Measurements from ENCODE around the gene FUCA2.

The FUCA2 gene

DNA sequence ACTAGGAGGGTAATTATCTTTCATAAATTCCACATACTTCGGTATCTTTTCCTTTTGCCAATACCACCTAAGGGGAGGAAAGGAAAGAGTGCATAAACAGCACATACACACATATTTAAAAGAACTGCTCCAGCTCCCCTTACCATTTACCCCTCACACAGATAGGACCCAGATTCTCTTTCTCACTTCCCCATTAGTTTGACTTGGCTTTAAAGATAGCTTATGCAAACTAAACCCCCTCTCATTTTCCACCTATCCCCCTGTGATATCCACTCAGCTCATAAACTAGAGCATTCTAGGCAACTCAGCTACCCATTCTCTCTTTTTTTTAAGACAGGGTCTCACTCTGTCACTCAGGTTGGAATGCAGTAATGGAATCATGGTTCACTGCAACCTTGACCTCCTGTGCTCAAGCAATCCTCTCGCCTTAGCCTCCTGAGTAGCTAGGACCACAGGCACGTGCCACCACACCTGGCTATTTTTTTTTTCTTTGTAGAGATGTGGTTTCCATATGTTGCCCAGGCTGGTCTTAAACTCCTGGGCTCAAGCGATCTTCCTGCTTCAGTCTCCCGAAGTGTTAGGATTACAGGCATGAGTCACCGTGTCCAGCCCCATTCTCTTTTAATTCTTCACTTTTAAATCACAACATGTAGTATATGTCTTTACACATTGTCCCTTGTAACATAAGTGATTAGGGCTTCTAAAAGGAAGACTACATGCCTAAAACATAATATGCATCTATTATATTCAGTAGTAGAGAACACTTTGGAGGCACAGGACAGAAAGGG lies 4.0 kb downstream of the FUCA2 start:
- ATAC-seq: no peak
- TF ChIP-seq ZFP30 (CRISPR knock-in tag; IDR thresholded peaks at IDR 0.05): no peak
- no peak for TF ChIP-seq ARNTL (CRISPR knock-in tag; IDR thresholded peaks at IDR 0.05; ENCODE audit: borderline replicate concordance, low read depth)

DNA sequence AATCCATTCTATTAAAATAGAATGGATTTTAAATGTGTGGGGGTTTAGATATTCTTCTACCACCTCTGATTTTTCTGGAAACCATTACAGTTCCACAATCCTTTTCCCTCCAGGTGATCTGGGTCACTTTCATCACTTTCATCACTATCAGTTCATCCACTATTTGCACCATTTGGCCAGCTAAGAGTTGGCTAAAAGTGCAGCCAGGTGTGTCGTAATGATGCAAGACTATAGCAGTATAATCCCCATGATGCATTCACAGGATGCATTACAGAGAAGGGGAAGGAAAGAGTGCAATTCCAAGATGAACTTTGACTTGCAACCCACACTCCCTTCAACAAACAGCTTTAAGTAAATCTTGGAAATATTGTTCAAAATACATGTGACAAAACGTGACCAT lies 4.9 kb downstream of the FUCA2 start:
- ATAC-seq: no peak
- TF ChIP-seq ISL1 (CRISPR knock-in tag; IDR thresholded peaks at IDR 0.05) (no peak), TSHZ2 (CRISPR knock-in tag; IDR thresholded peaks at IDR 0.05) (no peak), ESRRG (CRISPR knock-in tag; IDR thresholded peaks at IDR 0.05) (no peak), BACH2 (CRISPR knock-in tag; IDR thresholded peaks at IDR 0.05; ENCODE audit: borderline replicate concordance) (no peak), OSR1 (CRISPR knock-in tag; IDR thresholded peaks at IDR 0.05) (no peak), ZFP3 (CRISPR knock-in tag; IDR thresholded peaks at IDR 0.05) (no peak), TOX (CRISPR knock-in tag; IDR thresholded peaks at IDR 0.05; ENCODE audit: borderline replicate concordance) (no peak), ARNTL (CRISPR knock-in tag; IDR thresholded peaks at IDR 0.05; ENCODE audit: borderline replicate concordance, low read depth) (no peak), CSDC2 (CRISPR knock-in tag; IDR thresholded peaks at IDR 0.05) (no peak), PPARA (CRISPR knock-in tag; IDR thresholded peaks at IDR 0.05; ENCODE audit: borderline replicate concordance) (no peak), ZNF565 (CRISPR knock-in tag; conservative IDR thresholded peaks at IDR 0.05; ENCODE audit: low read depth) (no peak), ZNF8 (CRISPR knock-in tag; IDR thresholded peaks at IDR 0.05) (no peak), SNAI2 (CRISPR knock-in tag; IDR thresholded peaks at IDR 0.05) (no peak)
- TF ChIP-seq, protein P1, sequence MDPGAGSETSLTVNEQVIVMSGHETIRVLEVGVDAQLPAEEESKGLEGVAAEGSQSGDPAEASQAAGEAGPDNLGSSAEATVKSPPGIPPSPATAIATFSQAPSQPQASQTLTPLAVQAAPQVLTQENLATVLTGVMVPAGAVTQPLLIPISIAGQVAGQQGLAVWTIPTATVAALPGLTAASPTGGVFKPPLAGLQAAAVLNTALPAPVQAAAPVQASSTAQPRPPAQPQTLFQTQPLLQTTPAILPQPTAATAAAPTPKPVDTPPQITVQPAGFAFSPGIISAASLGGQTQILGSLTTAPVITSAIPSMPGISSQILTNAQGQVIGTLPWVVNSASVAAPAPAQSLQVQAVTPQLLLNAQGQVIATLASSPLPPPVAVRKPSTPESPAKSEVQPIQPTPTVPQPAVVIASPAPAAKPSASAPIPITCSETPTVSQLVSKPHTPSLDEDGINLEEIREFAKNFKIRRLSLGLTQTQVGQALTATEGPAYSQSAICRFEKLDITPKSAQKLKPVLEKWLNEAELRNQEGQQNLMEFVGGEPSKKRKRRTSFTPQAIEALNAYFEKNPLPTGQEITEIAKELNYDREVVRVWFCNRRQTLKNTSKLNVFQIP (CRISPR knock-in tag; IDR thresholded peaks at IDR 0.05; ENCODE audit: borderline replicate concordance, low read depth): no peak

DNA sequence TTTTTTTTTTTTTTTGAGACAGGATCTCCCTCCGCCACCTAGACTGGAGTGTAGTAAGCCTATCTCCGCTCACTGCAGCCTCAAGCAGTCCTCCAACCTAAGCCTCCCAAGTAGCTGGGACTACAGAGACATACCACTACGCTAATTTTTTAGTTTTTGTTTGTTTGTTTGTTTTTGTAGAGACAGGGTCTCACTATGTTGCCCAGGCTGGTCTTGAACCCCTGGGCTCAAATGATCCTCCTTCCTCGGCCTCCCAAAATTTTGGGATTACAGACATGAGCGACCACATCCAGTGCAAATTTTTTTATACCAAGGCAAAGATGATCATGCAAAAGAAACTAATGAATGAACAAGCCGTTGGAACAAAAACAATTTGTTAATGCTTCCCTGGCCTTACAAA lies 5.3 kb downstream of the FUCA2 start:
- TF ChIP-seq, protein P2, sequence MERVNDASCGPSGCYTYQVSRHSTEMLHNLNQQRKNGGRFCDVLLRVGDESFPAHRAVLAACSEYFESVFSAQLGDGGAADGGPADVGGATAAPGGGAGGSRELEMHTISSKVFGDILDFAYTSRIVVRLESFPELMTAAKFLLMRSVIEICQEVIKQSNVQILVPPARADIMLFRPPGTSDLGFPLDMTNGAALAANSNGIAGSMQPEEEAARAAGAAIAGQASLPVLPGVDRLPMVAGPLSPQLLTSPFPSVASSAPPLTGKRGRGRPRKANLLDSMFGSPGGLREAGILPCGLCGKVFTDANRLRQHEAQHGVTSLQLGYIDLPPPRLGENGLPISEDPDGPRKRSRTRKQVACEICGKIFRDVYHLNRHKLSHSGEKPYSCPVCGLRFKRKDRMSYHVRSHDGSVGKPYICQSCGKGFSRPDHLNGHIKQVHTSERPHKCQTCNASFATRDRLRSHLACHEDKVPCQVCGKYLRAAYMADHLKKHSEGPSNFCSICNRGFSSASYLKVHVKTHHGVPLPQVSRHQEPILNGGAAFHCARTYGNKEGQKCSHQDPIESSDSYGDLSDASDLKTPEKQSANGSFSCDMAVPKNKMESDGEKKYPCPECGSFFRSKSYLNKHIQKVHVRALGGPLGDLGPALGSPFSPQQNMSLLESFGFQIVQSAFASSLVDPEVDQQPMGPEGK (CRISPR knock-in tag; IDR thresholded peaks at IDR 0.05; ENCODE audit: borderline replicate concordance): no peak
- TF ChIP-seq ZNF8 (CRISPR knock-in tag; IDR thresholded peaks at IDR 0.05) (no peak), TOX (CRISPR knock-in tag; IDR thresholded peaks at IDR 0.05; ENCODE audit: borderline replicate concordance) (no peak), TCF4 (CRISPR knock-in tag; IDR thresholded peaks at IDR 0.05; ENCODE audit: borderline replicate concordance) (no peak), GLIS3 (CRISPR knock-in tag; IDR thresholded peaks at IDR 0.05) (no peak), ZFP30 (CRISPR knock-in tag; IDR thresholded peaks at IDR 0.05) (no peak), ZC3H10 (CRISPR knock-in tag; IDR thresholded peaks at IDR 0.05) (no peak), ISL1 (CRISPR knock-in tag; IDR thresholded peaks at IDR 0.05) (no peak), OSR1 (CRISPR knock-in tag; IDR thresholded peaks at IDR 0.05) (no peak), ZFP3 (CRISPR knock-in tag; IDR thresholded peaks at IDR 0.05) (no peak)
- TF ChIP-seq, protein P1 (CRISPR knock-in tag; IDR thresholded peaks at IDR 0.05; ENCODE audit: borderline replicate concordance, low read depth): no peak
- TF ChIP-seq, protein P3, sequence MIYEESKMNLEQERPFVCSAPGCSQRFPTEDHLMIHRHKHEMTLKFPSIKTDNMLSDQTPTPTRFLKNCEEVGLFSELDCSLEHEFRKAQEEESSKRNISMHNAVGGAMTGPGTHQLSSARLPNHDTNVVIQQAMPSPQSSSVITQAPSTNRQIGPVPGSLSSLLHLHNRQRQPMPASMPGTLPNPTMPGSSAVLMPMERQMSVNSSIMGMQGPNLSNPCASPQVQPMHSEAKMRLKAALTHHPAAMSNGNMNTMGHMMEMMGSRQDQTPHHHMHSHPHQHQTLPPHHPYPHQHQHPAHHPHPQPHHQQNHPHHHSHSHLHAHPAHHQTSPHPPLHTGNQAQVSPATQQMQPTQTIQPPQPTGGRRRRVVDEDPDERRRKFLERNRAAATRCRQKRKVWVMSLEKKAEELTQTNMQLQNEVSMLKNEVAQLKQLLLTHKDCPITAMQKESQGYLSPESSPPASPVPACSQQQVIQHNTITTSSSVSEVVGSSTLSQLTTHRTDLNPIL (CRISPR knock-in tag; IDR thresholded peaks at IDR 0.05; ENCODE audit: low read depth): no peak

More for the DNA sequence above, 5.3 kb downstream of the FUCA2 start:
- ATAC-seq: no peak

Data from SK-N-SH treated with all-trans-retinoic acid at 6 μM for 48 hours (cell line).